OCI-LY7 (cell line): ENCODE data around the gene BHLHA9. TPM values are rescaled to one million over a fixed set of nuclear protein-coding genes. Genes with fewer than 3 reads are reported as not detected.
"Not testable (repeated sequence)": the region's sequence is repeated elsewhere in the genome, so short reads cannot be mapped to it uniquely, and the experiment has no call there.

Source experiments
- BruUV-seq: library from RNA; stranded (reverse); fragments of 400-500 nt; replicated peaks from 2 replicates; lab custom pipeline; 2021; lab: Mats Ljungman, UMichigan
- CTCF ChIA-PET: fragments of 300-600 bp; sonication (Branson Sonifier 250); formaldehyde crosslinking; loops from one replicate; lab custom pipeline; 2022; ENCODE audit warnings: antibody characterized with exemption; ENCODE audit not compliant: unreplicated experiment; lab: Charles Lee
- POLR2A ChIA-PET: fragments of 300-600 bp; sonication (Branson Sonifier 250); formaldehyde crosslinking; loops from one replicate; lab custom pipeline; 2022; ENCODE audit warnings: antibody characterized with exemption; lab: Charles Lee
- DNase-seq: peaks from one replicate; pipeline ENCODE4 v3.0.0-alpha.2; 2015; ENCODE audit warnings: low spot score
- H2AFZ ChIP-seq: fragments of 200-600 bp; sonication (generic), shearing (Covaris generic); 2 replicates; pipeline ENCODE4 v1.6.1; 2014; ENCODE audit warnings: mild to moderate bottlenecking, antibody characterized with exemption, low read length, moderate library complexity
- H3K27ac ChIP-seq: fragments of 200-600 bp; sonication (generic); 2 replicates; pipeline ENCODE4 v1.5.1; 2014; ENCODE audit warnings: mixed run types, low read depth, mild to moderate bottlenecking, moderate library complexity, low read length, inconsistent platforms; ENCODE audit not compliant: poor library complexity, severe bottlenecking
- H3K36me3 ChIP-seq: fragments of 200-600 bp; sonication (generic); 2 replicates; pipeline ENCODE4 v1.6.1; 2014; ENCODE audit warnings: mild to moderate bottlenecking, antibody characterized with exemption, low read length, moderate library complexity, mixed read lengths; ENCODE audit not compliant: insufficient read depth
- H3K4me1 ChIP-seq: fragments of 200-600 bp; sonication (generic); 2 replicates; pipeline ENCODE4 v1.5.1; 2014; ENCODE audit warnings: mild to moderate bottlenecking, low read length; ENCODE audit not compliant: insufficient read depth, poor library complexity, severe bottlenecking
- H3K4me2 ChIP-seq: fragments of 200-600 bp; sonication (generic); 2 replicates; pipeline ENCODE4 v1.6.1; 2014; ENCODE audit warnings: mild to moderate bottlenecking, low read length
- H3K4me3 ChIP-seq: fragments of 200-600 bp; sonication (generic); 2 replicates; pipeline ENCODE4 v1.5.1; 2014; ENCODE audit warnings: mild to moderate bottlenecking, low read depth, low read length; ENCODE audit not compliant: poor library complexity, severe bottlenecking
- H3K79me2 ChIP-seq: fragments of 200-600 bp; sonication (generic); 2 replicates; pipeline ENCODE4 v1.6.1; 2016; ENCODE audit warnings: low read depth, mild to moderate bottlenecking, low read length, moderate library complexity, mixed read lengths; ENCODE audit not compliant: insufficient read depth
- H3K9me2 ChIP-seq: fragments of 200-600 bp; sonication (generic); 2 replicates; pipeline ENCODE4 v1.6.1; 2016; ENCODE audit warnings: mild to moderate bottlenecking, low read length, mixed read lengths; ENCODE audit not compliant: insufficient read depth
- H3K9me3 ChIP-seq: fragments of 200-600 bp; sonication (generic); 2 replicates; pipeline ENCODE4 v1.6.1; 2014; ENCODE audit warnings: mild to moderate bottlenecking, mixed run types, low read length, mixed read lengths
- H4K20me1 ChIP-seq: fragments of 200-600 bp; sonication (generic); 2 replicates; pipeline ENCODE4 v1.6.1; 2014; ENCODE audit warnings: mild to moderate bottlenecking, antibody characterized with exemption, low read length, moderate library complexity, mixed read lengths; ENCODE audit not compliant: insufficient read depth
- CTCF ChIP-seq: fragments of 200-600 bp; sonication (generic); conservative IDR thresholded peaks from 2 replicates; pipeline ENCODE4 v1.5.1; 2014; ENCODE audit warnings: mild to moderate bottlenecking, antibody characterized with exemption, low read length, moderate library complexity, mixed read lengths
- EZH2phosphoT487 ChIP-seq: fragments of 200-600 bp; sonication (generic); IDR thresholded peaks from 2 replicates; pipeline ENCODE4 v1.6.1; 2018; ENCODE audit warnings: low read depth, borderline replicate concordance, mild to moderate bottlenecking, mixed run types, antibody characterized with exemption, low read length, moderate library complexity, mixed read lengths
- intact Hi-C: fragments of 100-400 bp; cut with micrococcal nuclease; formaldehyde crosslinking; loops from one replicate; pipeline ENCODE4 v1.10.0; 2022; ENCODE audit not compliant: unreplicated experiment
- total RNA-seq, 2 experiments: library from RNA; depleted of rRNA in 1 of 2; stranded (reverse); fragments of >200 nt in 1 of 2; shearing (Covaris generic) in 1 of 2; gene quantifications; 2 replicates each; pipeline ENCODE4 v1.2.3, GENCODE V29; 2014 to 2022

The BHLHA9 gene
- total RNA-seq, 2 experiments from 2014 or later = not detected

GRCh38 chr17:1304522-1304921 lies 34.3 kb downstream of the BHLHA9 start:
- intact Hi-C loops = no loop called here

GRCh38 chr17:1304962-1305563 lies 34.8 kb downstream of the BHLHA9 start:
- Histone ChIP-seq H3K36me3 (no peaks in the 10 kb centered on the region), H3K27ac (no peak overlapping the region), H3K4me3 (no peak overlapping the region), H3K79me2 (no peaks in the 10 kb centered on the region), H3K4me1 (no peaks in the 10 kb centered on the region), H4K20me1 (no peaks in the 10 kb centered on the region), H3K9me2 (no peaks in the 10 kb centered on the region), H2AFZ (no peak overlapping the region), H3K4me2 (no peak overlapping the region), H3K9me3 (no peaks in the 10 kb centered on the region)
- intact Hi-C loops = no loop called here
- no peak for TF ChIP-seq EZH2phosphoT487
- no peak for TF ChIP-seq CTCF
- CTCF ChIA-PET = no interaction called here
- DNase-seq = no peak
- POLR2A ChIA-PET = no interaction called here
- BruUV-seq = no TSS peak

More at GRCh38 chr17:1304522-1304921, 34.3 kb downstream of the BHLHA9 start:
- H3K36me3 ChIP-seq = no peaks in the 10 kb centered on the region
- H2AFZ ChIP-seq = no peak overlapping the region
- H3K9me2 ChIP-seq = no peaks in the 10 kb centered on the region
- no peak for DNase-seq
- no peaks in the 10 kb centered on the region for H3K4me1 ChIP-seq
- no peak overlapping the region for H3K4me3 ChIP-seq
- TF ChIP-seq CTCF (no peak), EZH2phosphoT487 (no peak)
- H3K79me2 ChIP-seq = no peaks in the 10 kb centered on the region
- H4K20me1 ChIP-seq = no peaks in the 10 kb centered on the region
- no peaks in the 10 kb centered on the region for H3K9me3 ChIP-seq
- ChIA-PET CTCF (no interaction called here), POLR2A (no interaction called here)
- no peak overlapping the region for H3K27ac ChIP-seq
- H3K4me2 ChIP-seq = no peak overlapping the region
- BruUV-seq = no TSS peak

- H3K4me1 ChIP-seq, POLR2A ChIA-PET, H3K9me2 ChIP-seq, H4K20me1 ChIP-seq, DNase-seq, CTCF ChIA-PET, H3K27ac ChIP-seq, H3K4me2 ChIP-seq, H3K36me3 ChIP-seq, H2AFZ ChIP-seq, BruUV-seq, H3K79me2 ChIP-seq, intact Hi-C loops, H3K9me3 ChIP-seq, H3K4me3 ChIP-seq: not testable (repeated sequence)
Observed at GRCh38 chr17:1307829-1308228, 37.6 kb downstream of the BHLHA9 start.
